ENCODE measurements around the gene DUSP21. TPM values are rescaled to one million over a fixed set of nuclear protein-coding genes. Genes with fewer than 3 reads are reported as not detected.
"Not testable (repeated sequence)": the region's sequence is repeated elsewhere in the genome, so short reads cannot be mapped to it uniquely, and the experiment has no call there.

Gene DUSP21
- total RNA-seq, 2 experiments from 2014 or later = not detected

GRCh38 chrX:44871931-44872820, 28.4 kb downstream of the DUSP21 start:
- peak overlapping the region; percentile 89 for H3K27ac Mint-ChIP-seq
- peaks cover 6% of the 10 kb centered on the region for H3K36me3 Mint-ChIP-seq
- no peaks in the 10 kb centered on the region for H3K9me3 Mint-ChIP-seq
- H3K4me3 Mint-ChIP-seq = peak overlapping the region; percentile 93
- no peaks in the 10 kb centered on the region for H3K27me3 Mint-ChIP-seq
- DNase-seq = peak; percentile 32
- peaks cover 1% of the 10 kb centered on the region for H3K4me1 Mint-ChIP-seq

DNA sequence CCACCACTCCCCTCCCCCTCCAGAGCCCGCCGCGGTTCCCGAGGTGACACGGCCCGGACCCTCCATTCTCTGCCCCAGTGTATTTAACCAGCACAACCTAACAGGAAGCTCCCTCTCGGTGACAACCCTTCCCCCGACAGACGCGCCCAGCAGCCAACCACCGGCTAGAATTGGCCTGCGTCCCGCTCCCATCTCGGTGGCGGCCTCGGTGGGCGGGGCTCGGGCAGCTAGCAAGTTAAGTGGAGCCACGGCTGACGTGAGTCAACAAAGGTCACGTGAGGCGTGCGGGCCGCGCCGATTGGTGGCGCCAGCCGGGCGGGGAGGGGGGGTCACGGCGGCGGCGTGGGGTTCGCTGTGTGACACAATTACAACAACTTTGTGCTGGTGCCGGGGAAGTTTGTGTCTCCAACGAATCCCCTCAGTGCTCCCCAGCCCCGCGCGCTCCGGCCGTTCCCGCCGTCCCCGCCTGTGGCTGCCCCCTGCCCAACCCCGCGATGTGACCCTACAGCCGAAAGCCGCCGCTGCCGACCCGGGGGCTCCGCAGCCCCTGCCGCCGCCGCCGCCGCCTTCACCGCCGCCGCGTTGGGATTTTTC, 29.1 kb downstream of the DUSP21 start, which contains the start of gene KDM6A:
TSS of gene KDM6A (plus strand) at position 368 of the 594 bp plus-strand sequence. CDS start 364 bp downstream, outside the sequence.
- peak within 1 kb of the TSS; percentile 93 for H3K4me3 Mint-ChIP-seq

DNA sequence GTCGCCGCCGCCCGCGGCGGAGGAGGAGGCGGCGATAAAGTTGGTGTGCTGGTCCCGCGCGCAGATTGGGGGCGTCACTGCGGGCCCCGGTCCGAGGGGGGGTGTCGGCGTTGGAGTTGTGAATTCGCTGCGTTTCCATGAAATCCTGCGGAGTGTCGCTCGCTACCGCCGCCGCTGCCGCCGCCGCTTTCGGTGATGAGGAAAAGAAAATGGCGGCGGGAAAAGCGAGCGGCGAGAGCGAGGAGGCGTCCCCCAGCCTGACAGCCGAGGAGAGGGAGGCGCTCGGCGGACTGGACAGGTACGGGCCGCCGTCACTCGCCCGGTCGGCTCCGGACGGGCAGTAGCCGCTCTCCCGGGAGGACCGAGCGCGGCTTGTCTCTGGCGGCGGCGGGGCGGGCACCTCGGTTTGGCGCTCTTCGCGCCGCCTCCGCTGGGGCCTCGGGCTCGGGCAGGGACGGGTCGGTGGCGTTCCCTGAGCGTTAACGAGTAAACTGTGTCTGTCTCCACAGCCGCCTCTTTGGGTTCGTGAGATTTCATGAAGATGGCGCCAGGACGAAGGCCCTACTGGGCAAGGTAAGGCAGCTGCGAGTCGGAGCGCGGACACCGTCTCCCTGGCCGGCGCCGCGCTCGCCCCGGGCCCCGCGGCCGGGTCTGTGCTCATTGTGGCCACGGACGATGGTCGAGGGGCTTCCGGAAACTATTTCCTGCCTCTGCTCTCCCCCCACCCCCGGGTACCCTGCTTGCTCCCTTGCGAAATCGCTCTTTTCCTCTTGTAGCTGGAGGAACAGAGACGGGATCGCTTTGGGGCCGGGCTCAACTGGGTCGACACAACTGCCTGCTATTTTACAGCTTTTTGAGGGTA, 29.8 kb downstream of the DUSP21 start:
- Mint-ChIP-seq H3K9me3 (no peaks in the 10 kb centered on the region), H3K27ac (peak overlapping the region; percentile 98), H3K36me3 (peaks cover 6% of the 10 kb centered on the region), H3K4me1 (peaks cover 1% of the 10 kb centered on the region), H3K4me3 (peak overlapping the region; percentile 93), H3K27me3 (no peaks in the 10 kb centered on the region)
- DNase-seq = peak; percentile 39

More for the DNA sequence above, 29.1 kb downstream of the DUSP21 start, which contains the start of gene KDM6A:
- Mint-ChIP-seq H3K4me1 (peaks cover 1% of the 10 kb centered on the region), H3K27ac (peak within 1 kb of the TSS; percentile 98), H3K27me3 (no peaks in the 10 kb centered on the region), H3K36me3 (peaks cover 6% of the 10 kb centered on the region), H3K9me3 (no peaks in the 10 kb centered on the region)
- DNase-seq = peak; percentile 94

- peak; percentile 20 for DNase-seq
- H3K4me3 Mint-ChIP-seq = peak overlapping the region; percentile 93
- H3K9me3 Mint-ChIP-seq = peaks cover 2% of the 10 kb centered on the region
- H3K27ac Mint-ChIP-seq = peak overlapping the region; percentile 98
- peaks cover 9% of the 10 kb centered on the region for H3K36me3 Mint-ChIP-seq
- H3K27me3 Mint-ChIP-seq = no peaks in the 10 kb centered on the region
- peaks cover 1% of the 10 kb centered on the region for H3K4me1 Mint-ChIP-seq
These were observed 30.8 kb downstream of the DUSP21 start for GRCh38 chrX:44874420-44875184.

- DNase-seq = no peak
- H3K4me3 Mint-ChIP-seq = peak overlapping the region; percentile 93
- H3K4me1 Mint-ChIP-seq = peaks cover 1% of the 10 kb centered on the region
- H3K36me3 Mint-ChIP-seq = peaks cover 11% of the 10 kb centered on the region
- peaks cover 3% of the 10 kb centered on the region for H3K9me3 Mint-ChIP-seq
- peak overlapping the region; percentile 98 for H3K27ac Mint-ChIP-seq
- no peaks in the 10 kb centered on the region for H3K27me3 Mint-ChIP-seq
These were observed 31.3 kb downstream of the DUSP21 start for GRCh38 chrX:44875185-44875489.

- Mint-ChIP-seq H3K9me3 (peaks cover 3% of the 10 kb centered on the region), H3K4me3 (peak overlapping the region; percentile 64), H3K4me1 (peaks cover 1% of the 10 kb centered on the region), H3K36me3 (peaks cover 16% of the 10 kb centered on the region), H3K27ac (no peak overlapping the region), H3K27me3 (no peaks in the 10 kb centered on the region)
- DNase-seq = no peak
These were observed 32.3 kb downstream of the DUSP21 start for GRCh38 chrX:44876086-44876485.

DNA sequence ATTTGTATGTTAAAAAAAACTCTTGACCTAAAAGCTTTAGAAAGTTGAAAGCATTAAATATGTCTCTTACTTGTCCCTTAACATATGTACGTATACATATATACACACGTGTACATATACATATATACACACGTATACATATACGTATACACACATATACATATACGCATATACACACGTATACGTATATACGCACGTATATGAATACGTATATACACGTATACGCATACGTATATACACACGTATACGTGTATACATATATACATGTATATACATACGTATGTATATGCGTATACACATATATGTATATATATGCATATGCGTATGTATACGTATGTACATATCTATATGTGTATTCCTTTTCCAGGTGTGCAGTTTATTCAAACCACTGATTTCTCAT, 32.9 kb downstream of the DUSP21 start:
- Mint-ChIP-seq H3K4me3 (no peak overlapping the region), H3K27ac (no peak overlapping the region), H3K27me3 (no peaks in the 10 kb centered on the region), H3K4me1 (peaks cover 3% of the 10 kb centered on the region), H3K36me3 (peaks cover 17% of the 10 kb centered on the region), H3K9me3 (peaks cover 3% of the 10 kb centered on the region)
- DNase-seq = no peak

- Mint-ChIP-seq H3K4me3 (no peak overlapping the region), H3K9me3 (peaks cover 3% of the 10 kb centered on the region), H3K27me3 (no peaks in the 10 kb centered on the region), H3K4me1 (peaks cover 8% of the 10 kb centered on the region), H3K27ac (no peak overlapping the region), H3K36me3 (peaks cover 17% of the 10 kb centered on the region)
- no peak for DNase-seq
These were observed 35.0 kb downstream of the DUSP21 start for GRCh38 chrX:44878780-44879179.

DNA sequence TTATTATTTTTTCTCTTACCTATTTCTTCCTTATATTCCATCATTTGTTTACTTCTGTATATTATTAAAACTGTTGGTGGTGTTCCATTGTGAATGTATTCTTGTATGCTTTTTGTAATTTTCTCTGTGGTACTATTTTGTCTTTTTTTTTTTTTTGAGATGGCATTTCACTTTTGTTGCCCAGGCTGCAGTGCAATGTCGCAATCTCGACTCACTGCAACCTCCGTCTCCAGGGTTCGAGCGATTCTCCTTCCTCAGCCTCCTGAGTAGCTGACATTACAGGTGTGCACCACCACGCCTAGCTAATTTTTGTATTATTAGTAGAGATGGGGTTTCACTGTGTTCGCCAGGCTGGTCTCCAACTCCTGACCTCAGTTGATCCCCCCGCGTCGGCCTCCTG, 37.7 kb downstream of the DUSP21 start:
- no peak overlapping the region for H3K27ac Mint-ChIP-seq
- H3K27me3 Mint-ChIP-seq = no peaks in the 10 kb centered on the region
- H3K9me3 Mint-ChIP-seq = peaks cover 3% of the 10 kb centered on the region
- peaks cover 12% of the 10 kb centered on the region for H3K36me3 Mint-ChIP-seq
- DNase-seq = no peak
- H3K4me3 Mint-ChIP-seq = no peak overlapping the region
- H3K4me1 Mint-ChIP-seq = peaks cover 17% of the 10 kb centered on the region

- H3K4me1 Mint-ChIP-seq = peaks cover 16% of the 10 kb centered on the region
These were observed 38.8 kb downstream of the DUSP21 start for GRCh38 chrX:44882635-44883034.

DNA sequence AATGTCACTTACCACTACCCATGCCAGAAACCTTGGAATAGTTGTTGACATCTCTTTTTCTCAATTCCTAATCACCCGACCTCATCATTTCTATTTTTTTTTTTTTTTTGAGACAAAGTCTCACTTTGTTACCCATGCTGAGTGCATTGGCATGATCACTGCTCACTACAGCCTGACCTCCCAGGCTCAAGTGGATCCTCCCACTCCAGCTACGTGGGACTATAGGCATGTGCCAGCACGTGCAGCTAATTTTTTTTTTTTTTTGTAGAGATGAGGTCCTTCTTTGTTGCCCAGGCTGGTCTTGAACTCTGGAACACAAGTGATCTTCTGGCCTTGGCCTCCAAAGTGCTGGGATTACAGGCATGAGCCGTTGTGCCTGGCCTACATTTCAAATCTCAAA, 41.1 kb downstream of the DUSP21 start:
- H3K36me3 Mint-ChIP-seq = peaks cover 9% of the 10 kb centered on the region
- no peak overlapping the region for H3K4me3 Mint-ChIP-seq
- no peaks in the 10 kb centered on the region for H3K27me3 Mint-ChIP-seq
- H3K4me1 Mint-ChIP-seq = peaks cover 16% of the 10 kb centered on the region
- no peaks in the 10 kb centered on the region for H3K9me3 Mint-ChIP-seq
- no peak for DNase-seq
- H3K27ac Mint-ChIP-seq = no peak overlapping the region

More at GRCh38 chrX:44882635-44883034, 38.8 kb downstream of the DUSP21 start:
- no peaks in the 10 kb centered on the region for H3K27me3 Mint-ChIP-seq
- peaks cover 12% of the 10 kb centered on the region for H3K36me3 Mint-ChIP-seq
- H3K9me3 Mint-ChIP-seq = peaks cover 3% of the 10 kb centered on the region
- DNase-seq = no peak
- no peak overlapping the region for H3K4me3 Mint-ChIP-seq
- no peak overlapping the region for H3K27ac Mint-ChIP-seq

GRCh38 chrX:44889824-44890223, 46.0 kb downstream of the DUSP21 start:
- Mint-ChIP-seq H3K9me3 (peaks cover 2% of the 10 kb centered on the region), H3K27me3 (no peaks in the 10 kb centered on the region), H3K4me3 (no peak overlapping the region), H3K36me3 (peaks cover 13% of the 10 kb centered on the region), H3K27ac (no peak overlapping the region), H3K4me1 (peaks cover 7% of the 10 kb centered on the region)
- no peak for DNase-seq

GRCh38 chrX:44890247-44890646, 46.4 kb downstream of the DUSP21 start:
- no peaks in the 10 kb centered on the region for H3K27me3 Mint-ChIP-seq
- H3K4me1 Mint-ChIP-seq = peaks cover 5% of the 10 kb centered on the region
- peaks cover 13% of the 10 kb centered on the region for H3K36me3 Mint-ChIP-seq
- no peak for DNase-seq
- no peak overlapping the region for H3K27ac Mint-ChIP-seq
- H3K4me3 Mint-ChIP-seq = no peak overlapping the region
- peaks cover 2% of the 10 kb centered on the region for H3K9me3 Mint-ChIP-seq

- not testable (repeated sequence) for H3K27ac Mint-ChIP-seq, H3K27me3 Mint-ChIP-seq, H3K9me3 Mint-ChIP-seq, H3K4me3 Mint-ChIP-seq, DNase-seq, H3K4me1 Mint-ChIP-seq
- peaks cover 16% of the 10 kb centered on the region for H3K36me3 Mint-ChIP-seq
These were observed 46.9 kb downstream of the DUSP21 start for GRCh38 chrX:44890687-44891086.

Measured in activated naive CD8-positive, alpha-beta T cell treated with anti-CD3 and anti-CD28 coated beads for 36 hours (primary cell).